Measurements from ENCODE around the gene FAM170B. TPM values are rescaled to one million over a fixed set of nuclear protein-coding genes. Genes with fewer than 3 reads are reported as not detected.

FAM170B gene
- polyA plus RNA-seq, 1 donor: not detected

DNA sequence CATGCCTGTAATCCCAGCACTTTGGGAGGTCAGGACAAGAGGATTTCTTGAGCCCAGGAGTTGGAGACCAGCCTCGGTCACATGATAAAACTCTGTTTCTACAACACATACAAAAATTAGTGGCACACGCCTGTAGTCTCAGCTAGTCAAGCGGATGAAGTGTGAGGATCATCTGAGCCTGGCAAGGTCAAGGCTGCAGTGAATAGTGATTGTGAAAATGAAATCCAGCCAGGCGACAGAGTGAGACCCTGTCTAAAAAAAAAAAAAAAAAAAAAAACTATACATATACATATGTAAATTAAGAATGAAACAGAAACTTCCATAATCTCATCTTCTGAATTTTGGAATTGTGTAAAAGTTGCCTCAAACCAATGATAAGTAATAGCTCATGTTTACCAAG, 18.2 kb upstream of the FAM170B start:
- DNase-seq (ENCODE audit: low read depth): no peak

DNA sequence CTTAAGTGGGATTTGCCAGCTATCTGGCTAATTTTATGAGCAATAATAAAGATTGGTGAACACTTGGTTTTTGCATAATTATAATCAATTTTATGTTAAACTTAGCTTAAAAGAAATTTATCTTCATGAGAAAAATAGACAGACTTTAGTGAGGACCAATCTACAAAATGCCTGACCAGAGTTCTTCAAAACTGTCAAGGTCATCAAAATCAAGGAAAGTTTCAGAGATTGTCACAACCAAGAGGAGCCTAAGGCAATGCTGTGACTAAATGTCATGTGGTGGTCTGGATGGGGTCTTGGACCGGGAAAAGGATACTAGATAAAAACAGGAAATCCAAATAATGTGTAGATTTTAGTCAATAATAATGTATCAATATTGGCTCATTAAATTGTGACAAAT, 17.7 kb upstream of the FAM170B start:
- DNase-seq (ENCODE audit: low read depth): no peak

GRCh38 chr10:49151025-49151445, 17.2 kb upstream of the FAM170B start:
- no peak for DNase-seq (ENCODE audit: low read depth)

DNA sequence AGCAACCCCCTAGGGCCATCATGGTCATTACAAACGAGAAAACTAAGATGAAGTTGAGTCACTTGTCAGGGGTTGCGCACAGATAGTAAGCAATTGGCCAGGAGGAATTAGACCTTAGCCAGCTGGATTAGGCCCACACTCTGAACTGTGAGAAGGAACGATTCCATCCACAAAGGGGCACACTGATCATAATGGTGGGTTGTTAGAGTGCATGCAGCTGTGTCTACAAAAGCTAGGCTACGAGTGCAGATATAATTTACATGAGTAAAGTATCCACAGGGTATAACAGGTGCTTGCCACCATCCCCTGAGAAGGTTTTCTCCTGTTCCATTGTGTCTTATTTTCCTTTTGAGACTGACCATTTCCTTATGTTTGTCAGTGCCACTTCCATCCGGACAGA, 16.6 kb upstream of the FAM170B start:
- DNase-seq (ENCODE audit: low read depth): no peak

- DNase-seq (ENCODE audit: low read depth): no peak
Measured at GRCh38 chr10:49149881-49150280, 16.1 kb upstream of the FAM170B start.

DNA sequence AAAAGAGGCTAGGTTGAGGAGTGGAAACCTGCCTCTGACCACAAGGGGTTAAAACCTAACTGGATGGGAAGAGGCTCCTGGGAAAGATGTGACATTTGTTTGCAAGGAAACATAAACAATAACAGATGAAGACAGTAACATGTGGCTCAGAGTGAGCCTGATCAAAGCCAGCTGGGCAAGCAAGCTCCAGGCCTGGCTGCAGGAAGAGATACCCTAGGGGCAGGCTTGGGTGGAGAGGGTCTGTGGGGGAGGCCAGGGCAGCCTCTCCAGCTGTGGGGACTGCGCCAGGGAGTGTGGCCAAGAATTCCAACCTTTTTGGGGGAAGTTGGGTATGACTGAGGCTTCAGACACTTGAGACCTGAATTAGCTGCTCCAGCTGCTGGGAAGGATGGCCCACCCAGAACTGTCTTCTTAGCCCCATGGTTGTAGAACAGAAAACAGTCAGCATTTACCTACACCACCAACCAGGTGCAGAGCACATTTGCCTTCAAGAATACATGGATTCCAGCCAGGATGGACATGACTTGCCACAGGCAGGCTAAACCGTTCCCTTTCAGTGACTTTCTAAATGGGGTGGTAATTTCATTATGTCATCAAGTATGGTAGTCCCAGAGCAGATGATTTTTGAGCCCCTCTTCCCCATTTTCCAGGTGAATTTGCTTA, 10.4 kb upstream of the FAM170B start:
- no peak for DNase-seq (ENCODE audit: low read depth)

- no peak for DNase-seq (ENCODE audit: low read depth)
Measured at GRCh38 chr10:49143249-49143648, 9.4 kb upstream of the FAM170B start.

- no peak for DNase-seq (ENCODE audit: low read depth)
Measured at GRCh38 chr10:49141541-49142332, 7.9 kb upstream of the FAM170B start.

DNA sequence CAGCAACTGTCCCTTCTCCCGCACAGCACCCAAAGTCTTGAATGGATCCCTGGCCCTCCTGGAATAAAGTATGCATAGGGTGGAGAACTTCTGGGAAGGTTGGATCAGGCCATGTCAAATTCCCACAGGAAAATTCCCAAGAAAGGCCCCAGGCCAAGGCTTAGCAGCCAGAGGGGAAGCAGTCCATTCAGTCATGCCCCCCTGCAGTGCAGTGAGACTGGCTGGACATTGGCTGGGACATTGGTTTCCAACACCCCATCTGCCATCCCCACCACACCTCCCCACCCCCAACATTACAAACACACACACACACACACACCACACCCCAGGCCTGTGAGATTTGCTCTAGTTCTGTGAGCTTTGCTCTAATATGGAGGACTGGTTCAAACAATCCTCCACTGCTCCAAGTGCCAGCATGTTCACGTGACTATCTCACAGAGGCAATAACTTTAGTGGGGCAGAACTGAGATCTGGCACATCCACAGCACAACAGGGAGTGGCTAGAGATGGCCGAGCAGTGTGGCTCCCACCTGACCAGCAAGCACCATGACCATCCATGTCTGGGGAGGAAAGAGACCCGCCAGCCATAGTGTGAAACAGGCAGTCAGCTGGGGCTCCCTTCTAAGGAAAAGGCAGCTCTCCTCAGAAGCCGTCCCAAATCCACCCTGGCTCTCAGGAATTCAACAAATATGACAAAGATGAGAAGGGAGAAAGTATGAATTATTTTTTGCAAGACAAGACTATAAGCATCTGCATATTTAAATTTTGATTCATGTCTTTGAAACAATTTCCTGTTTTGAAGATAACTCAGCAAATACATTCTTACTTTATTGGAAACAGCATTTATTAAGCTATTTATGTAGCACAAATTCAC, 6.7 kb upstream of the FAM170B start:
- DNase-seq (ENCODE audit: low read depth): no peak

GRCh38 chr10:49139846-49140195, 6.0 kb upstream of the FAM170B start:
- no peak for DNase-seq (ENCODE audit: low read depth)

DNA sequence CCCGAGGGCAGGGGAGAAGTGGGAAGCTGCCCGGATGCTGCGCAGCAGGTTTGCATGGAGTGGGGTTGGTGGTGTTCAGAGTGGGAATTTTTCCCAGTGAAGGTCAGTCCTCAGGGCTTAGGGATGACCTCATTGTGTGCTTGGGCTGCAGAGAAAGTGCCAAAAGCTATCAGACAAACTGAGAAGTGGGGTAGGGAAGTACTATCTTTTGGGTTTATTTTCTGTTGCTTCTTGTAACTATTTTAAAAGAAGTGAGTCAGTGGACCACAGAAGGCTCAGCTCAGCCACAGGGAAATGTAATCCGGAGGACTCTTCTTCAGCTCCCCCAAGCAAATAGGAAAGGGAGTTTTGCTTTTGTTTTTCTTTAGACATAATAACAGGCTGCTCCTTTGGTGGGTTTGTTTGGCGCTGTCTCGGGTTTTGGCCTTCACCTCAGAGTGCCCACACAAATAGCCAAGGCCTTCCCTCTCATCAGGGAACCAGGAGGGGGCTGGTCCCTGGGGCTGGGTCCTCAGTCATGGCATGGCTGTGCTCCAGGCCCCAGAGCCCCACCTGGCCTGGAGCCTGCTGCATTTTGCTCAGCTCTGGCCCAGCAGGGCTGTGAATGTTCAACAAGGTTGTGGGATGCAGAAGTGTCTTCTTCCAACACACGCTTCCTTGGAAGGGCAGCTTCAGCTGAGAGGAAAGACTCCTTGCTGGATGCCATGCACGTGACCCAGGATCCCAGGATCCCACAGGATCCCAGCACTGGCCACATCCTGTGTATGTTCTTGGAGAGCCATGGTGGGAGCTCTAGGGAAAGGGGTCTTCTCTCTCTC, 5.4 kb upstream of the FAM170B start:
- no peak for DNase-seq (ENCODE audit: low read depth)

GRCh38 chr10:49138361-49138891, 4.6 kb upstream of the FAM170B start:
- no peak for DNase-seq (ENCODE audit: low read depth)

DNA sequence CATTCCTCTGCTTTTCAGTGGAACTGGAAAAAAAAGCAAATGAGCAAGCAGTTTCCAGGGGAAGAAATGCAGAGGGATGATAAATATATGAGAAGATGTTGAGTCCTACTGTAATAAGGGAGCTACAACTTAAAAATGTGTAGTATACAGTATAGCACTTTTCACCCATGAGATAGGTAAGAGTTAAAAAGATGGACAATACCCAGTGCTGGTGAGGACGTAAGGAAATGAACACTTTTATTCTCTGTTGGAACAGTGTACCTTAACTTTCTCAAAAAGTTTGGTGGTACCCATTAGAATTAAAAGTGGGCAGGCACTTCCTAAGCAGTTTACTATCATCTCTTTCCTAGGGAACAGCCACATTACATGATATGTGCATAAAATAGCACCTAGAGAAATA, 2.7 kb upstream of the FAM170B start:
- DNase-seq (ENCODE audit: low read depth): no peak

DNA sequence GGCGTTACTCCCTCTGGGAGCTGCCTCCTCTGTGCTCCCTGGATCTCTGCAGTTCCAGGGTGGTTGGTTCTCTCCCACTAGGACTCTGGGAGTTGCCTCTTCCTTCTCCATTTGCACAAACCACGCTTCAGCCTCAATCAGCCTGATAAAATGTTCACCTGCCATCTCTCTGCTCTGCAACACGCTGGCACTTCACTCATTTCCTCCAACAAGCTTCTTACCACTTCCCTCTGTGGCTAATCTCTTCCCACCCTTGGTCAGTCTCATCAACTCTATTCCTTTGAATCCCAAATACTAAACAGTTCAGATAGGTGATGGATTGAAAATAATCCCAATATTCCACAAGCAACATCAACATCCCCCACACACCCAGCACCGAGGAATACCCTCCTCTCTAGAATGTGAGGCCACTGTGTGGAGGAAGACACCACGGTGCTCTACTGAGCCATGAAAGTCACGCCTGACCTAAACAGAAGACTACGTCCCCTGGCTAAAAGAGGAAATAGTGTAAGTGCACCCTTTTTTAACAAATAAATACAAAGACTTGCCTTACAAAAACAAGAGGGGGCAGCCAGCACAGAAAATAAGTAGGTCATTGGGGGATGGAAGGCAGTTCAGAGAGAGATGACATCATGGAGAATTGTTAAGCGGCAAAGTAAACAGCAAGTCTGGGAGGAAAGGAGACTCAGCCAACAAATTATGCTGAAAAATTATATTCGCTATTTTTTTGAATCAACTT, 1.9 kb upstream of the FAM170B start:
- DNase-seq (ENCODE audit: low read depth): no peak

DNA sequence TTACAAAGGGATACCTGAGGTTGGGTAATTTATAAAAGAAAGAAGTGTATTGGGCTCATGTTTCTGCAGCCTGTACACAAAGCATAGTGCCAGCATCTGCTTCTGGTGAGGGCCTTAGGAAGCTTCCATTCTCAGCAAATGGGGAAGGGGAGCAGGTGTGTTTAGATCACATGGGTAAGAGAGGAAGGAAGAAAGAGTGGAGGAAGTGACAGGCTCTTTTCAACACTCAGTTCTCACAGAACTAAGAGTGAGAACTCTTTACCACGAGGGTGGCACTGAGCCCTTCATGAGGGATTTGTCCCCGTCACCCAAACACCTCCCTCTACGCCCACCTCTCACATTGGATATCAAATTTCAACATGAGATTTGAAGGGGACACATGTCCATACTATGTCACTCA, 506 bp upstream of the FAM170B start:
- no peak for DNase-seq (ENCODE audit: low read depth)

- DNase-seq (ENCODE audit: low read depth): no peak
Measured at GRCh38 chr10:49132362-49132737, 1.5 kb downstream of the FAM170B start.

- DNase-seq (ENCODE audit: low read depth): no peak
Measured at GRCh38 chr10:49131507-49132361, 2.1 kb downstream of the FAM170B start.

GRCh38 chr10:49129376-49129775, 4.4 kb downstream of the FAM170B start:
- no peak for DNase-seq (ENCODE audit: low read depth)

GRCh38 chr10:49128854-49129253, 5.0 kb downstream of the FAM170B start:
- DNase-seq (ENCODE audit: low read depth): no peak

Measured in forelimb muscle (tissue), 1 donor.